ENCODE measurements around the gene CMTM4.
"Not testable (repeated sequence)": the region's sequence is repeated elsewhere in the genome, so short reads cannot be mapped to it uniquely, and the experiment has no call there.

Gene CMTM4

GRCh38 chr16:66616169-66616568, 80.4 kb downstream of the CMTM4 start:
- Histone ChIP-seq H3K36me3 (ENCODE audit: insufficient read depth, low read length) (peaks cover 32% of the 10 kb centered on the region), H3K27ac (ENCODE audit: low read length) (no peak overlapping the region)

GRCh38 chr16:66614161-66614802, 82.3 kb downstream of the CMTM4 start:
- no peak for DNase-seq
- H3K9ac ChIP-seq (ENCODE audit: low read depth, low read length), result no peak overlapping the region
- no peak overlapping the region for H3K4me3 ChIP-seq (ENCODE audit: low read depth in 1 of 2, low read length in 2 of 2)
- H3K4me1 ChIP-seq (ENCODE audit: insufficient read depth, low read length), result peaks cover 1% of the 10 kb centered on the region; the same call in 1 of the 2 replicates
- H3K4me2 ChIP-seq (ENCODE audit: insufficient read depth, low read length), result no peak overlapping the region
- peak; percentile 21; the same call in 1 of the 3 replicates for ATAC-seq (ENCODE audit: insufficient read depth, low read depth)
- H3K27me3 ChIP-seq (ENCODE audit: insufficient read depth, low read length, poor library complexity), result no peaks in the 10 kb centered on the region
- H3K36me3 ChIP-seq (ENCODE audit: insufficient read depth, low read length), result peaks cover 51% of the 10 kb centered on the region
- no peak overlapping the region for H3K27ac ChIP-seq (ENCODE audit: low read length)
- H3K79me2 ChIP-seq (ENCODE audit: insufficient read depth, low read length), result peaks cover 7% of the 10 kb centered on the region
- TF ChIP-seq CTCF (IDR thresholded peaks at IDR 0.05; ENCODE audit: borderline replicate concordance, extremely low read depth, low read length, poor library complexity, severe bottlenecking) (no peak), EZH2 (IDR thresholded peaks at IDR 0.05; ENCODE audit: borderline replicate concordance, low read depth, low read length, severe bottlenecking) (no peak)
- peaks cover 27% of the 10 kb centered on the region for H4K20me1 ChIP-seq (ENCODE audit: insufficient read depth, low read length)
- H2AFZ ChIP-seq (ENCODE audit: low read depth, low read length), result no peak overlapping the region
- no peaks in the 10 kb centered on the region for H3K9me3 ChIP-seq (ENCODE audit: insufficient read depth, low read length, severe bottlenecking)

More at GRCh38 chr16:66616169-66616568, 80.4 kb downstream of the CMTM4 start:
- H3K9me3 ChIP-seq (ENCODE audit: insufficient read depth, low read length, severe bottlenecking), result no peaks in the 10 kb centered on the region
- H3K4me2 ChIP-seq (ENCODE audit: insufficient read depth, low read length), result no peak overlapping the region
- H2AFZ ChIP-seq (ENCODE audit: low read depth, low read length), result no peak overlapping the region
- H3K79me2 ChIP-seq (ENCODE audit: insufficient read depth, low read length), result no peaks in the 10 kb centered on the region
- H4K20me1 ChIP-seq (ENCODE audit: insufficient read depth, low read length), result peaks cover 11% of the 10 kb centered on the region; the same call in 1 of the 2 replicates
- TF ChIP-seq EZH2 (IDR thresholded peaks at IDR 0.05; ENCODE audit: borderline replicate concordance, low read depth, low read length, severe bottlenecking), result no peak
- no peak for TF ChIP-seq CTCF (IDR thresholded peaks at IDR 0.05; ENCODE audit: borderline replicate concordance, extremely low read depth, low read length, poor library complexity, severe bottlenecking)
- ATAC-seq (ENCODE audit: insufficient read depth, low read depth) (no peak), DNase-seq (no peak)
- H3K4me1 ChIP-seq (ENCODE audit: insufficient read depth, low read length), result peaks cover 10% of the 10 kb centered on the region; the same call in 1 of the 2 replicates
- no peaks in the 10 kb centered on the region for H3K27me3 ChIP-seq (ENCODE audit: insufficient read depth, low read length, poor library complexity)
- H3K9ac ChIP-seq (ENCODE audit: low read depth, low read length), result no peak overlapping the region
- H3K4me3 ChIP-seq (ENCODE audit: low read depth in 1 of 2, low read length in 2 of 2), result no peak overlapping the region

- no peak overlapping the region for H2AFZ ChIP-seq (ENCODE audit: low read depth, low read length)
- H3K27ac ChIP-seq (ENCODE audit: low read length), result no peak overlapping the region
- ATAC-seq (ENCODE audit: insufficient read depth, low read depth) (no peak), DNase-seq (no peak)
- no peak overlapping the region for H3K4me3 ChIP-seq (ENCODE audit: low read depth in 1 of 2, low read length in 2 of 2)
- H3K4me1 ChIP-seq (ENCODE audit: insufficient read depth, low read length), result peaks cover 16% of the 10 kb centered on the region
- H3K79me2 ChIP-seq (ENCODE audit: insufficient read depth, low read length), result peaks cover 25% of the 10 kb centered on the region
- no peak overlapping the region for H3K9ac ChIP-seq (ENCODE audit: low read depth, low read length)
- H3K36me3 ChIP-seq (ENCODE audit: insufficient read depth, low read length), result peaks cover 68% of the 10 kb centered on the region
- H3K9me3 ChIP-seq (ENCODE audit: insufficient read depth, low read length, severe bottlenecking), result no peaks in the 10 kb centered on the region
- no peak overlapping the region for H3K4me2 ChIP-seq (ENCODE audit: insufficient read depth, low read length)
- H3K27me3 ChIP-seq (ENCODE audit: insufficient read depth, low read length, poor library complexity), result no peaks in the 10 kb centered on the region
- peaks cover 45% of the 10 kb centered on the region for H4K20me1 ChIP-seq (ENCODE audit: insufficient read depth, low read length)
- TF ChIP-seq EZH2 (IDR thresholded peaks at IDR 0.05; ENCODE audit: borderline replicate concordance, low read depth, low read length, severe bottlenecking), result no peak
- TF ChIP-seq CTCF (IDR thresholded peaks at IDR 0.05; ENCODE audit: borderline replicate concordance, extremely low read depth, low read length, poor library complexity, severe bottlenecking), result no peak
Observed at GRCh38 chr16:66612422-66612821, 84.1 kb downstream of the CMTM4 start.

- not testable (repeated sequence) for ATAC-seq (ENCODE audit: insufficient read depth, low read depth); H3K4me3 ChIP-seq (ENCODE audit: low read depth in 1 of 2, low read length in 2 of 2); H3K4me2 ChIP-seq (ENCODE audit: insufficient read depth, low read length); H2AFZ ChIP-seq (ENCODE audit: low read depth, low read length); H3K9me3 ChIP-seq (ENCODE audit: insufficient read depth, low read length, severe bottlenecking); H3K9ac ChIP-seq (ENCODE audit: low read depth, low read length); H3K27me3 ChIP-seq (ENCODE audit: insufficient read depth, low read length, poor library complexity); H3K27ac ChIP-seq (ENCODE audit: low read length); DNase-seq
- Histone ChIP-seq H3K79me2 (ENCODE audit: insufficient read depth, low read length) (peaks cover 30% of the 10 kb centered on the region), H4K20me1 (ENCODE audit: insufficient read depth, low read length) (peaks cover 50% of the 10 kb centered on the region), H3K36me3 (ENCODE audit: insufficient read depth, low read length) (peaks cover 72% of the 10 kb centered on the region), H3K4me1 (ENCODE audit: insufficient read depth, low read length) (peaks cover 21% of the 10 kb centered on the region)
Observed at GRCh38 chr16:66611911-66612310, 84.6 kb downstream of the CMTM4 start.

Data from DND-41 (cell line).